Activated CD8-positive, alpha-beta T cell treated with anti-CD3 and anti-CD28 coated beads, Interleukin-2, amount 10 ng/mL, durations not matched to agents 7 days and 5 days (primary cell): ENCODE results near the gene PHLDB3. TPM values are rescaled to one million over a fixed set of nuclear protein-coding genes. Genes with fewer than 3 reads are reported as not detected.

Experiments used
- ATAC-seq: fragments of 150-1000 bp; cut with Tn5 transposase; one replicate; pipeline ENCODE4 v1.10.0; 2021; ENCODE audit warnings: moderate library complexity
- CTCF ChIA-PET: fragments of 350-600 bp; sonication (Branson Sonifier 250); formaldehyde crosslinking; loops from one replicate; lab custom pipeline; 2021; ENCODE audit warnings: antibody characterized with exemption; lab: Charles Lee
- POLR2A ChIA-PET: fragments of 350-600 bp; sonication (Branson Sonifier 250); formaldehyde crosslinking; loops from one replicate; lab custom pipeline; 2021; ENCODE audit warnings: antibody characterized with exemption; lab: Charles Lee
- DNase-seq: peaks from one replicate; pipeline ENCODE4 v3.0.0-alpha.2; 2020
- H3K27ac Mint-ChIP-seq: one replicate; pipeline ENCODE4 v1.8.0; 2021; ENCODE audit warnings: mild to moderate bottlenecking, mixed read lengths
- H3K27me3 Mint-ChIP-seq: one replicate; pipeline ENCODE4 v1.8.0; 2021; ENCODE audit warnings: low read depth, mixed read lengths
- H3K36me3 Mint-ChIP-seq: one replicate; pipeline ENCODE4 v1.8.0; 2021; ENCODE audit warnings: low read depth, mixed read lengths
- H3K4me1 Mint-ChIP-seq: one replicate; pipeline ENCODE4 v1.8.0; 2021; ENCODE audit warnings: low read depth, mixed read lengths
- H3K4me3 Mint-ChIP-seq: one replicate; pipeline ENCODE4 v1.8.0; 2021; ENCODE audit warnings: mild to moderate bottlenecking, mixed read lengths
- H3K9me3 Mint-ChIP-seq: one replicate; pipeline ENCODE4 v1.8.0; 2022; ENCODE audit warnings: mixed read lengths; ENCODE audit not compliant: insufficient read depth
- total RNA-seq, 2 experiments: library from RNA; stranded (reverse); gene quantifications; one replicate each; pipeline ENCODE4 v1.2.3, GENCODE V29; 2021

Gene PHLDB3
- total RNA-seq, 2 experiments from 2014 or later = 14.9 to 15.5 TPM

DNA sequence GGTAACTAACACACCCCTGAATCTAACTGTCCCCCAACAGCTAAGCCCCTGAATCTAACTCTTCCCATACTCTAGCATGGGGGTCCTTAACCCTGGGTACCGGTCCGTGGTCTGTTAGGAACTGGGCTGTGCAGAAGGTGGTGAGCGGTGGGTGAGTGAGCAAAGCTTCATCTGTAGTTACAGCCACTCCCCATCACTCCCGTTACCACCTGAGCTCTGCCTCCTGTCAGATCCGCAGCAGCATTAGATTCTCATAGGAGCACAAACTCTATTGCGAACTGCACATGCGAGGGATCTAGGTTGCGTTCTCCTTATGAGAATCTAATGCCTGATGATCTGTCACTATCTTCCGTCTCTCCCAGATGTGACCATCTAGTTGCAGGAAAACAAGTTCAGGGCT, 6.2 kb upstream of the PHLDB3 start:
- Mint-ChIP-seq H3K27me3 (no peaks in the 10 kb centered on the region), H3K4me1 (peaks cover 4% of the 10 kb centered on the region), H3K9me3 (no peaks in the 10 kb centered on the region), H3K27ac (no peak overlapping the region), H3K4me3 (no peak overlapping the region), H3K36me3 (peaks cover 44% of the 10 kb centered on the region)
- ATAC-seq (no peak), DNase-seq (no peak)
- ChIA-PET POLR2A (no interaction called here), CTCF (interaction anchor here (1.8 to 3.0 kb wide), 2 partner anchors 9 to 63 kb away, joined by 9 to 17 read pairs; no protein-coding TSS in a partner anchor)

DNA sequence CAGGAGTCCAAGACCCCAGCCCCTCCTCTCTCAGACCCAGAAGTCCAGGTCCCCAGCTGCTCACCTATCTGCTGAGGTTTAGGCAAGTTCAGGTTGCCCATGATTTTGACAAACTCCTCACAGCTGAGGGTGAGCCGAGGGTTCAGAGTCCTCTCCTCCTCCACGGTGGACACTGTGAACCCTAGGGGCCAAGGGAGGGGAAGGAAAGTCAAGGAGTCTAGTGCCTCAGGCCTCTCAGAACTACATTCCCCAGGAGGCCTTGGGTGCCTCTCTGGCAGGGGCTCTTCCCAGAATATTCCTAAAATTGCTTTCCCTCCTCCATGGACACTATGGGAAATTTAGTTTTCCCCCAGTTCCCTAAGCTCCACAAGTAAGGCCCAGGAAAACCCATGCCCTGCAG, 3.3 kb upstream of the PHLDB3 start:
- H3K4me1 Mint-ChIP-seq = peaks cover 25% of the 10 kb centered on the region
- H3K27ac Mint-ChIP-seq = no peak overlapping the region
- H3K9me3 Mint-ChIP-seq = no peaks in the 10 kb centered on the region
- peaks cover 39% of the 10 kb centered on the region for H3K36me3 Mint-ChIP-seq
- no peaks in the 10 kb centered on the region for H3K27me3 Mint-ChIP-seq
- no peak for DNase-seq
- no peak for ATAC-seq
- ChIA-PET CTCF (interaction anchor here (3.0 kb wide), 1 partner anchor 11 kb away, joined by 17 read pairs; no protein-coding TSS in a partner anchor), POLR2A (no interaction called here)
- no peak overlapping the region for H3K4me3 Mint-ChIP-seq

DNA sequence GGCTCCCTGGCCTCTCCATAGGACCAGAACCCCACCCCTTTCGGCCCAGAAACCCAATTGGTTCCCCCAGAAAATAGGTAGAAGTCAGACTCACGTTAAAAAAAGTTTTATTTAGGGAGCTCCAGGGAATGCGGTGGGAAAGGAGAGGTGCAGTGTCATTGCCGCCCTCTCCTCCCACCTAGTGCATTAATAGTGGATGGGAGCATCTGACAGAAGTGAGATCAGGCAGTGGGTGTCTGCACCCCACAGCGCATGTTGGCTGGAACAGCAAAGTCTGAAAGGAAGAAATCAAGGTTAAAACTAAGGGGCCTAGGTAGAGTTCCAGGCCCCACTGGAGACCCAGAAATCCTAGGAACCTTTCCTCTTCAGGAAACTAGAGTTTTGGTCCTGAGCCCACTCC, 2.1 kb upstream of the PHLDB3 start:
- POLR2A ChIA-PET = interaction anchor here (0.6 to 1.0 kb wide), 2 partner anchors 28 to 1963 kb away, joined by 3 to 5 read pairs; no protein-coding TSS in a partner anchor
- Mint-ChIP-seq H3K4me1 (peaks cover 27% of the 10 kb centered on the region), H3K36me3 (peaks cover 40% of the 10 kb centered on the region), H3K4me3 (no peak overlapping the region), H3K27ac (no peak overlapping the region), H3K27me3 (no peaks in the 10 kb centered on the region), H3K9me3 (no peaks in the 10 kb centered on the region)
- no peak for DNase-seq
- ATAC-seq = no peak
- CTCF ChIA-PET = interaction anchor here (1.0 to 4.3 kb wide), 2 partner anchors 13 to 59 kb away, joined by 3 to 32 read pairs; no protein-coding TSS in a partner anchor

DNA sequence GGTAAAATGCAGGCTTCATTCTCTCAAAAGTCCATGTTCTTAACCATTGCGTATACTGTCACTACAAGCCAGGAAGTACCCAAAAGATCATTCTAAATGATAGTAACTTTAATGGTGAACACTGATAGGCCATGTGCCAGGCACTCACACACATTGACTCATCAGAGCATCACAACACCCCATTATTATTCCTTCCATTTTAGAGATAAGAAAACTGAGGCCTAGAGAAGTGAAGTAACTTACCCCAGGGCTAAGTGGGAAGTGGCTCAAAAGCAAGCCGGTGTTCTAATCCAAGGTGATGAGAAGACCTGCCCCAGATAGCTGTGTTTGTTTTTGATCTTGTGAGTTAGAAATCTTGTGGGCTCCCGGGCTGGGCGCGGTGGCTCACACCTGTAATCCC, 1.4 kb upstream of the PHLDB3 start:
- Mint-ChIP-seq H3K9me3 (no peaks in the 10 kb centered on the region), H3K4me1 (peaks cover 27% of the 10 kb centered on the region), H3K27me3 (no peaks in the 10 kb centered on the region), H3K4me3 (peak overlapping the region; percentile 12), H3K36me3 (peaks cover 35% of the 10 kb centered on the region), H3K27ac (peak overlapping the region; percentile 59)
- ChIA-PET POLR2A (interaction anchor here (1.0 kb wide), 1 partner anchor 27 kb away, joined by 3 read pairs; no protein-coding TSS in a partner anchor), CTCF (interaction anchor here (1.0 to 4.3 kb wide), 4 partner anchors 13 to 162 kb away, joined by 3 to 33 read pairs (median 24); no protein-coding TSS in a partner anchor)
- no peak for DNase-seq
- no peak for ATAC-seq

DNA sequence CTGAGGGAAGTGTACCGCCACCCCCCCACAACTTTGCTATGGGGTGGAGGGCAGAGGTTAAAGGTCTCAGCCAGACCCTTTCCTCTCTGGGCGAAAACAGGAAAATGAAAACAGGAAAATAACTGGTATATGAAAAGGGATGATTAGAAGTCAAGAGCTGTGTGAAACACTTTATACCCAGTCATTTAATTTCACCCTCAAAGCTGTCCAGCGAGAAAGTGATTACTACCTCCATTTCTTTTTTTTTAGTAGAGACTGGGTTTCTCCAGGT, 575 bp upstream of the PHLDB3 start:
- Mint-ChIP-seq H3K27ac (peak overlapping the region; percentile 59), H3K36me3 (peaks cover 31% of the 10 kb centered on the region), H3K4me3 (peak overlapping the region; percentile 28), H3K27me3 (no peaks in the 10 kb centered on the region), H3K9me3 (no peaks in the 10 kb centered on the region), H3K4me1 (peaks cover 27% of the 10 kb centered on the region)
- ChIA-PET POLR2A (interaction anchor here (1.1 to 2.4 kb wide), 3 partner anchors 13 to 58 kb away, joined by 4 to 18 read pairs (median 5); no protein-coding TSS in a partner anchor), CTCF (interaction anchor here (0.7 to 4.3 kb wide), 8 partner anchors 8 to 163 kb away, joined by 3 to 33 read pairs (median 8); no protein-coding TSS in a partner anchor)
- ATAC-seq (no peak), DNase-seq (no peak)

DNA sequence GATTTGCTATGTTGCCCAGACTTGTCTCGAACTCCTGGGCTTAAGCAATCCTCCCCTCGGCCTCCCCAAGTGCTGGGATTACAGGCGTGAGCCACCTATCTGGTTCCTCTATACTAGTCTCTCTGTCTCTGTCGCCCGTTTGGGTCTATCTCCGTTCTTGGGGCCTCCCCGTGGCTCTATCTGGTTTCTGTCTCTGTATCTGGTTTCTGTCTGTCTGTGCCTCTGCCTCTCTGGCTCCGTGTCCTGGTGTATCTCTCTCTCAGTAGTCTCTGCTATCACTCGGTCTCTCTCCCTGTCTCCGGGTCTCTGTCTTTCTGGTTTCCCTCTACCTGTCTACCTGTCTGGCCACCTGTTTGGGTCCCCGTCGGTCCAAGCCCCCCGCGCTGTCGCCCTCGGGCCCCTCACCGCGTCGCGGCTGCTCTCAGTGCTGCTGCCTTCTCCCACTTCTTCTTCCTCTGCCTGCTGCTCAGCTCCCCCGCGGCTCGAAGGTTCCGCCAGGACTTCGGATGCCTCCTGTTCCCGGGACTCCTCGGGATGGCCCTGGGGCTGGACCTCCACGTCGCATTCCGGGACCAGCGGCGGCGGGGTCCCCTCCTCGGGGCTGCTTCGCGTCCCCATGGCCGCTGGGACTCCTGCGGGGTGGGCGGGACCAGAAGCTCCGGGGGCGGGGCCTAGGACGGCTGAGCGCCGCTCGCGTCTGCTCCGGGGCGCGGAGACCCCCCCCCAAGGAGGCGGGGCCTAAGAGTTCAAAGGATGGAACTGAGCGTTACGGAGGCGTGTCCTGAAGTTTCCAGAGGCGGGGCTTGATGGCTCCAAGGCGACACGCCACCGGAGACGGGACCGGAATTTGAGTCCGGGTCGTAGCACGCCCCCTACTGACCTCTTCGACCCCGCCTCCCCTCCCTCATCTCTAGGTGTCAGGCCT, 783 bp downstream of the PHLDB3 start:
- Mint-ChIP-seq H3K36me3 (peaks cover 23% of the 10 kb centered on the region), H3K9me3 (no peaks in the 10 kb centered on the region), H3K27ac (peak overlapping the region; percentile 97), H3K4me1 (peaks cover 27% of the 10 kb centered on the region), H3K4me3 (peak overlapping the region; percentile 88), H3K27me3 (no peaks in the 10 kb centered on the region)
- POLR2A ChIA-PET = interaction anchor here (0.8 to 2.4 kb wide), 11 partner anchors 14 to 162 kb away, joined by 3 to 18 read pairs (median 4); no protein-coding TSS in a partner anchor
- peak; percentile 98 for DNase-seq
- CTCF ChIA-PET = interaction anchor here (0.7 to 4.3 kb wide), 15 partner anchors 10 to 164 kb away, joined by 3 to 33 read pairs (median 5); no protein-coding TSS in a partner anchor
- ATAC-seq = peak; percentile 95

DNA sequence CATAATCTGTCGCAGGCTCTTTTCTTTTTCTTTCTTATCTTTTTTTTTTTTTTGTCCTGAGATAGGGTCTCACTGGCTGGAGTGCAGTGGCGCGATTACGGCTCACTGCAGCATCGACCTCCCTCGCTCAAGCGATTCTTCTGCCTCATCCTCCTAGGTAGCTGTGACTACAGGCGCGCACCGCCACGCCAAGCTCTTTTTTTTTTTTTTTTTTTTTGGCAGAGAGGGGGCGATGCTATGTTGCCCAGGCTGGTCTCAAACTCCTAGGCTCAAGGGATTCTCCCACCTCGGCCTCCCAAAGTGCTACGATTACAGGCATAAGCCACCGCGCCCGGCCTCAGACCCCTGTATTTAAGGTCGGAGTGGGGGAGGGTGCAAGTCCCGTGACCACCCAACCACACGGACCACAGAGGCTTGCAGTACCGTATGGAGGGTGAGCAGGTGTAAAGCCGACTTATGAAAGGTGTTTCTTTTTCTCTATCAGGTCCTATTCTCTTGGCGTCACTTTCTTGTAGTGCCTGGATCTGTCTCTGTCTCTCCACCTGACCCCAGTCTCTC, 2.0 kb downstream of the PHLDB3 start:
- CTCF ChIA-PET = interaction anchor here (0.8 to 3.3 kb wide), 3 partner anchors 26 to 56 kb away, joined by 4 to 33 read pairs (median 5); no protein-coding TSS in a partner anchor
- H3K4me1 Mint-ChIP-seq = peaks cover 27% of the 10 kb centered on the region
- no peak for DNase-seq
- H3K27ac Mint-ChIP-seq = no peak overlapping the region
- peak overlapping the region; percentile 88 for H3K4me3 Mint-ChIP-seq
- no peaks in the 10 kb centered on the region for H3K27me3 Mint-ChIP-seq
- POLR2A ChIA-PET = interaction anchor here (0.6 kb wide), 2 partner anchors 29 to 99 kb away, joined by 3 to 5 read pairs; no protein-coding TSS in a partner anchor
- no peak for ATAC-seq
- H3K9me3 Mint-ChIP-seq = no peaks in the 10 kb centered on the region
- H3K36me3 Mint-ChIP-seq = peaks cover 16% of the 10 kb centered on the region

DNA sequence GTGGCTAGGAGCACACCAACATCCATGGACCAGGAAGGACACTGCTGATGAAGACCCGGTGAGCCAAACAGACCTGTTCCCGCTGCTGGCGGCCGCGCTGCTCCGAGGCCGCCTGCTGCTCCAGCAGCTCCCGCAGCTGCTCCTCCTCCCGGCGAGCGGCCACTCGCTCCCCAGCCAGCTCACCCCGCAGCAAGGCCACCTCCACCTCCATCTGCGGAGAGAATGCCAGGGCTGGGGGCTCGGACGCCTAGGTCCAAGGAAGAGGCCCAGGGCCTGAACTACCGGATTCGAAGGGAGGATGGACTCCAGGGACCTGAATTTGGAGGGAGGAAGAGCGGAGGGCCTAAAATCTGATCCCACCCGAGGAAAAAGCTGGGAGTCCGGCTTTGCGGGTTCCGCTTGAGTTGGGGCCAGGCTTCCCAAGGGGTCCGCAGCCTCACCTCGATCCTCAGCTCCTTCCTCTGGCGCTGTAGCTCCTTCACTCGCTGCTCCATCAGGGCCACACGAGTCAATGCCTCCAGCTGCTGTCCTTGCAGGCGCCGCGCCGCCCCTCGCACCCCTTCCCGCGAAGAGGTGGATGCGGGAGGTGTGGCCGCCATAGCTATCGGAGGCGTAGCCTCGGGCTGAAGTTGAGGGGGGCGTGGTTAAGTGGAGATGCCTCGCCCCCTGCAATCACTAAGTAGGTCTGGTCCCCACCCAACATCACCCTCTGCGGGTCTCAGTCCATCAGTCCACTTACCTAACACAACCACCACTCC, 2.7 kb downstream of the PHLDB3 start:
- ChIA-PET POLR2A (interaction anchor here (0.6 kb wide), 2 partner anchors 29 to 98 kb away, joined by 3 to 5 read pairs; no protein-coding TSS in a partner anchor), CTCF (interaction anchor here (0.5 to 1.0 kb wide), 2 partner anchors 55 to 58 kb away, joined by 3 to 4 read pairs; no protein-coding TSS in a partner anchor)
- H3K4me3 Mint-ChIP-seq = no peak overlapping the region
- peaks cover 16% of the 10 kb centered on the region for H3K36me3 Mint-ChIP-seq
- ATAC-seq = no peak
- H3K27ac Mint-ChIP-seq = no peak overlapping the region
- peaks cover 27% of the 10 kb centered on the region for H3K4me1 Mint-ChIP-seq
- H3K9me3 Mint-ChIP-seq = no peaks in the 10 kb centered on the region
- DNase-seq = no peak
- no peaks in the 10 kb centered on the region for H3K27me3 Mint-ChIP-seq

DNA sequence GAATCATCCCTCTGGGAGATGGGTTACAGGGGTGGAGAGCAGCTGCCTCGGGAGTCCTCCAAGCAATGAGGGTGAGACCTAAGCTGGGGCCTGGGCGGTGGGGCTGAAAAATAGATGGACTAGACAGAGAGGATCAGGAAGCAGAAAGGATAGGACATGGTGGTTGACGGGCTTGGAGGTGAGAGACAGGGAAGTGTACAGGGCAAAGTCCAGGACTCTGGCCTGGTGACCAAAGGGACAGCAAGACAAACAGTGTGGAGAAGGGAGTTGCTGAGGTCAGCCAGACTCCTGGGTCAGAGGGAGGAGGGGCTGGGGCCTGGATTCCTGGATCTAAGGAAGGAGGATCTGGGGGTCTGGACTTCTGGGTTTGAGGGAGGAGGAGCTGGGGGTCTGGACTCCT, 5.5 kb downstream of the PHLDB3 start:
- ChIA-PET CTCF (interaction anchor here (0.9 to 3.0 kb wide), 2 partner anchors 20 to 52 kb away, joined by 4 to 11 read pairs; no protein-coding TSS in a partner anchor), POLR2A (no interaction called here)
- Mint-ChIP-seq H3K27ac (no peak overlapping the region), H3K9me3 (no peaks in the 10 kb centered on the region), H3K36me3 (peaks cover 8% of the 10 kb centered on the region), H3K4me3 (no peak overlapping the region), H3K4me1 (peaks cover 12% of the 10 kb centered on the region), H3K27me3 (no peaks in the 10 kb centered on the region)
- DNase-seq = no peak
- ATAC-seq = no peak

DNA sequence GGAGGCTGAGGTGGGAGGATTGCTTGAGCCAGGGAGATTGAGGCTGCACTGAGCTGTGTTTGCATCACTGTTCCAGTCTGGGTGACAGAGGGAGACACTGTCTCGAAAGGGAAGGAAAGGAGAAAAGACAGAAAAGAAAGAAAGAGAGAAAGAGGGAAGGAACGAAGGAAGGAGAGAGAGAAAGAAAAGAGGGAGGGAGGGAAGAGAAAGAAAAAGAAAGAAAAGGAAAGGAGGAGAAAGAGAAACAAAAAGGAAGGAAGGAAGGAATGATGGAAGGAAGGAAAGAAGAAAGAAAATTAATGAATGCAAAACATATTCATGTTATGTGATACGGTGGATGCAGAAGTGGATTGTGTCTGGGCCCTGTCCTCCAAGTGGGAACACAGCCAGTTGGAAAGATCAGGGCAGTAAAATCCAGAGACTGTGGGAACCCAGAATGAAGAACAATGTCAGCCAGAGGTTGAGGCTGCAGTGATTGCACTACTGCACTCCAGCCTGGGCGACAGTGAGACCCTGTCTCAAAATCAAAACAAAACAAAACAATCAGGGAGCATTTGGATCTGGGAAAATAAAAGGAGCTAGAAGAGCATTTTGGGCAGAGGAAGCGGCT, 6.2 kb downstream of the PHLDB3 start:
- Mint-ChIP-seq H3K4me3 (no peak overlapping the region), H3K36me3 (peaks cover 8% of the 10 kb centered on the region), H3K27me3 (no peaks in the 10 kb centered on the region), H3K27ac (no peak overlapping the region), H3K4me1 (peaks cover 6% of the 10 kb centered on the region), H3K9me3 (no peaks in the 10 kb centered on the region)
- no peak for ATAC-seq
- ChIA-PET CTCF (interaction anchor here (0.9 to 3.0 kb wide), 2 partner anchors 21 to 52 kb away, joined by 4 to 11 read pairs; no protein-coding TSS in a partner anchor), POLR2A (interaction anchor here (0.8 kb wide), 1 partner anchor 11 kb away, joined by 3 read pairs; no protein-coding TSS in a partner anchor)
- DNase-seq = no peak
